ENCODE measurements around the gene IL2RA. TPM values are rescaled to one million over a fixed set of nuclear protein-coding genes. Genes with fewer than 3 reads are reported as not detected.

Gene IL2RA
- total RNA-seq, 1 donor from 2014 or later = not detected

DNA sequence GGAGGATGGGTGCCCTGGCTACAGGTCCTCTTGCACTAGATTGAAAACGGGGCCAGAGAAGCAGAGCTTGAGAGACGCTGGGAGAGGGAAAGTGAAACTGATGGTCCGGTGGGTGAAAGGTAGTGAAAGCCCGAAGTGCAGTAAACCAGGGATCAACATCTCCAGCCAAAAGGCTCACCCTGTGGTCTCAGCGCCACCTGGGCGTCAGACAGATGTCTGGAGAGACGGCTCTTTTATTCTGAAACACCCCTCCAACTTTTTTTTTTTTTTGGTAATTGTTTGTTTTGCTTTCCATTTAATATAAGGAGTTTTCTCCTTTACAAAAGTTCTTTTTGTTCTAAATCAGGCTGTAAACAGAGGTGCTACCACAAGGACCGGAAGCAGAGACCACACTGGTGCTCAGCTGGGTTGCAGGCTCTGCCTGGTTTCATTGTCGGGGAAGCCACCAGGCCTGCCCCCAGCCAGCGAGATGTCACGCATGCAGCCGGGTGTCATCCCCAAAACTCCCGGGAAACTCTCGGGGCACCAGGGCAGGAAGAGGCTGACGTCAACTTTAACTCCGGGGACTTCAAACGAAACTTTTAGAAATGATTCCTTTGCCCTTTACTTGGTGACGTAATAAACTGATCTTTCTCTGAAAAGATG lies 11.2 kb downstream of the IL2RA start:
- Histone ChIP-seq H3K27me3 (ENCODE audit: control insufficient read depth, insufficient read depth, low read length) (peaks cover 15% of the 10 kb centered on the region), H3K4me3 (ENCODE audit: low read depth, low read length) (no peak overlapping the region), H3K36me3 (ENCODE audit: control insufficient read depth, insufficient read depth, low read length) (no peaks in the 10 kb centered on the region)
- no peak for DNase-seq (ENCODE audit: low read depth)
- TF ChIP-seq, protein P1, sequence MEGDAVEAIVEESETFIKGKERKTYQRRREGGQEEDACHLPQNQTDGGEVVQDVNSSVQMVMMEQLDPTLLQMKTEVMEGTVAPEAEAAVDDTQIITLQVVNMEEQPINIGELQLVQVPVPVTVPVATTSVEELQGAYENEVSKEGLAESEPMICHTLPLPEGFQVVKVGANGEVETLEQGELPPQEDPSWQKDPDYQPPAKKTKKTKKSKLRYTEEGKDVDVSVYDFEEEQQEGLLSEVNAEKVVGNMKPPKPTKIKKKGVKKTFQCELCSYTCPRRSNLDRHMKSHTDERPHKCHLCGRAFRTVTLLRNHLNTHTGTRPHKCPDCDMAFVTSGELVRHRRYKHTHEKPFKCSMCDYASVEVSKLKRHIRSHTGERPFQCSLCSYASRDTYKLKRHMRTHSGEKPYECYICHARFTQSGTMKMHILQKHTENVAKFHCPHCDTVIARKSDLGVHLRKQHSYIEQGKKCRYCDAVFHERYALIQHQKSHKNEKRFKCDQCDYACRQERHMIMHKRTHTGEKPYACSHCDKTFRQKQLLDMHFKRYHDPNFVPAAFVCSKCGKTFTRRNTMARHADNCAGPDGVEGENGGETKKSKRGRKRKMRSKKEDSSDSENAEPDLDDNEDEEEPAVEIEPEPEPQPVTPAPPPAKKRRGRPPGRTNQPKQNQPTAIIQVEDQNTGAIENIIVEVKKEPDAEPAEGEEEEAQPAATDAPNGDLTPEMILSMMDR (IDR thresholded peaks at IDR 0.05; ENCODE audit: insufficient read depth, low read length, poor library complexity, severe bottlenecking) = peak; percentile 9

DNA sequence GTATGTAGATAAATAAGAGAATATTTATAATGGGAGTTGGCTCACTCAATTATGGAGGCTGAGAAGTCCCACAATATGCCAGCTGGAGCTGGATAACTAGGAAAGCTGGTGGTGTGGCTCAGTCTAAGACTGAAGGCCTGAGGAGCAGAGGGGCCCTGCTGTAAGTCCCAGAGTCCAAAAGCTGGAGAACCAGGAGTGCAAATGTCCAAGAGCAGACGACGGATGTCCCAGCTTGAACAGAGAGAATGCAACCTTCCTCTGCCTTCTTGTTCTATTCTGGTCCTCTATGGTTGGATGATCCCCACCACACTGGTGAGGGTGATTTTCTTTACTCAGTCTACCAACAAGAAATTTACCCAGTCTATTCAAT lies 13.2 kb downstream of the IL2RA start:
- DNase-seq (ENCODE audit: low read depth) = no peak
- TF ChIP-seq, protein P1 (IDR thresholded peaks at IDR 0.05; ENCODE audit: insufficient read depth, low read length, poor library complexity, severe bottlenecking) = no peak
- Histone ChIP-seq H3K27me3 (ENCODE audit: control insufficient read depth, insufficient read depth, low read length) (peaks cover 22% of the 10 kb centered on the region), H3K36me3 (ENCODE audit: control insufficient read depth, insufficient read depth, low read length) (no peaks in the 10 kb centered on the region), H3K4me3 (ENCODE audit: low read depth, low read length) (no peak overlapping the region)

DNA sequence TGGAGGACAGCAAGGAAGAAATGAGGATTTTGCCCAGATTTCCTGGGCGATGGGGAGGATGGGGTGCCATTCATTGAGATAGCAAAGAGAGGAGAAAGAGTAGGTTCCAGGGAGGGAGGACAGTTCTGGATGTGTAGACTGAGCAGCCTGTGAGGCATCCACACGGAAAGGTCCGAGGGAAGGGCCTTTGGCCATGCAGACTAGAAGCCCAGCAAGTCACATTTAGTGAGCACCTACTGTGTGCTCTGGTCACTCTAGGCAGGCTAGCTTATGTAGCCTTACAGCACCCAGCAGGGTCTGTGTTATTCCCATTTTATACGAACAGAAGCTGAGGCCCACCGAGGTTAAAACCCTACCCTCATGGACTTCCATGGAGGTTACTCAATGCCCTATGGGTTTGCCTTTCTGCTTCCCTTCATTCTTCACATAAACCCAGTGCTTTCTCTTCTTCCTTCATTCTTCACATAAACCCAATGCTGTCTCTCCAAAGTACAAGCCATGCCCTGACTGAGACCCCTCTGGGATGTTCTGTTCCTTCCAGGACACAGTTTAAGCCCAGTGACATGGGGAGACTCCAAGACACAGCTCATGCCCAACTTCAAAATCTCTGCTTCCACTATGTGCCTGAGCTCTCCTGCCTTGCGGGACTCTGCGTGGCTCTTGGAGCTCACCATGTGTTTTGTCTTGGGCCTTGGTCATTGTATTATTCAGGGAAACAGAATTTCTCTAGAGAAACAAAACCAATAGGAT lies 13.7 kb downstream of the IL2RA start:
- TF ChIP-seq, protein P1 (IDR thresholded peaks at IDR 0.05; ENCODE audit: insufficient read depth, low read length, poor library complexity, severe bottlenecking) = no peak
- peaks cover 22% of the 10 kb centered on the region for H3K27me3 ChIP-seq (ENCODE audit: control insufficient read depth, insufficient read depth, low read length)
- H3K4me3 ChIP-seq (ENCODE audit: low read depth, low read length) = no peak overlapping the region
- H3K36me3 ChIP-seq (ENCODE audit: control insufficient read depth, insufficient read depth, low read length) = no peaks in the 10 kb centered on the region
- no peak for DNase-seq (ENCODE audit: low read depth)

DNA sequence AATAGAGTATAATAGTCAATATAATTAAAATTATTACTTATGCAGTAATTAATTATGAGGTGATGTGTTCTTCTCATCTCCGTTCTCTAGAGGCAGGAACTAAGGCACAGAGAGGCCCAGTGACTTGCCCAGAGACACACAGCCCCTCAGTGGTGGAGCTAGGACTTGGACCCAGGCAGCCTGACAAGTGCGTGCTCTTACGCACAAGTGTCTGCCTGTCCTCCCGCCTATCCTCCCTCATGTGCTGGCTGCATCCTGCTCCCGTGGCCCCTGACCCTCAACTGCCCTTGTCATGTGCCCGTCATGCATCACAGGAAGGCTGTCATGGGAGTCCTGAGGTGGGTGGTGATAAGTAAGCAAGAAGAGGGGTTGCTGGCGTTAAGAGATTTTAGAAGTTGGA lies 14.3 kb downstream of the IL2RA start:
- peaks cover 22% of the 10 kb centered on the region for H3K27me3 ChIP-seq (ENCODE audit: control insufficient read depth, insufficient read depth, low read length)
- no peak for DNase-seq (ENCODE audit: low read depth)
- no peaks in the 10 kb centered on the region for H3K36me3 ChIP-seq (ENCODE audit: control insufficient read depth, insufficient read depth, low read length)

DNA sequence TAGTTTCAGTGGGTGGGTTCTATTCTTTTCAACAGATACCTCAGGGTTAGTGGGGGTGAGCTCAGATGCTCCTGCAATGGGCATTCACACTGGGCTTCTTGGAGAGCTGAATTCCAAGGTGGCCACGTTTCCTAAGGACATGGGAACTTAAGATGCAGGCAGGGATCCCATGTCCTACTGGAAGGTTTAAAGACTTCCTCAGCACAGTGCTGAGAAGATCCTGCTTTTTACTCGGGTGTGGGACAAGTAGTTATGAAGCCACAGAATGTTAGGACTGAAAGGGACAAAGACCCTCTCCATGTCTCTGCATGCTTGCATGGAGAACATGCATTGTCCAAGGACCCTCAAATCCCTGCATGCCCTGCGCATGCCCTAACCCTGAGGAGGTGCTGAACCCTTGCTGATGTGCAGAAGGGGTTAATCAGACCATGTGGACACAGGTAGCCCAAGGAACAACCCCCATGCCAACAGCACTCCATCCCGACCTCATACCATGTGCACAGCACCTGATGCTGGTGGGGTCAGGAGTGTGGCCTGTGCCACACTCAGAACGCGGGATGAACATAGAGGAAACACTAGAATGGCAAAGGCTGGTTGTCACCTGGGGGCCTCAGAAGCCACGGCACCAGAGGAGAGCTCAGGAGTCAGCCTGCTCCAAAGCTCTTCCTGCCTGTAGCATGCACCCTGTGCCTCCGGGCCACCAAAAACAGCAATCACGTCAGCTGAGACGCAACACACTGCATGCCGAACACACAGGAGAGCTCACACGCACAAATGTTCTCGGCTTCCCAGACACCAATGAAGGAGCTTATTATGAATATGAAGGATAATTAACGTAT lies 15.2 kb downstream of the IL2RA start:
- DNase-seq (ENCODE audit: low read depth) = no peak
- TF ChIP-seq, protein P1 (IDR thresholded peaks at IDR 0.05; ENCODE audit: insufficient read depth, low read length, poor library complexity, severe bottlenecking) = no peak
- Histone ChIP-seq H3K4me3 (ENCODE audit: low read depth, low read length) (no peak overlapping the region), H3K36me3 (ENCODE audit: control insufficient read depth, insufficient read depth, low read length) (no peaks in the 10 kb centered on the region), H3K27me3 (ENCODE audit: control insufficient read depth, insufficient read depth, low read length) (peaks cover 22% of the 10 kb centered on the region)

More for the DNA sequence above, 14.3 kb downstream of the IL2RA start:
- H3K4me3 ChIP-seq (ENCODE audit: low read depth, low read length) = no peak overlapping the region
- TF ChIP-seq, protein P1 (IDR thresholded peaks at IDR 0.05; ENCODE audit: insufficient read depth, low read length, poor library complexity, severe bottlenecking) = no peak
